ES-I3 (cell line): ENCODE results near the gene DBI.

ENCODE experiments used
- H3K36me3 ChIP-seq: 2 replicates; pipeline ENCODE4 v1.6.1; 2013; ENCODE audit warnings: mild to moderate bottlenecking, low read length, control low read depth, moderate library complexity; ENCODE audit not compliant: insufficient read depth
- H3K4me1 ChIP-seq: 2 replicates; pipeline ENCODE4 v1.6.1; 2013; ENCODE audit warnings: mild to moderate bottlenecking, control low read depth, low read length; ENCODE audit not compliant: insufficient read depth
- H3K9ac ChIP-seq: 2 replicates; pipeline ENCODE4 v1.6.1; 2013; ENCODE audit warnings: low read depth, mild to moderate bottlenecking, low read length, moderate library complexity
- H3K9me3 ChIP-seq: 2 replicates; pipeline ENCODE4 v1.6.1; 2013; ENCODE audit warnings: mild to moderate bottlenecking, low read length, moderate library complexity; ENCODE audit not compliant: control insufficient read depth, insufficient read depth

The DBI gene

DNA sequence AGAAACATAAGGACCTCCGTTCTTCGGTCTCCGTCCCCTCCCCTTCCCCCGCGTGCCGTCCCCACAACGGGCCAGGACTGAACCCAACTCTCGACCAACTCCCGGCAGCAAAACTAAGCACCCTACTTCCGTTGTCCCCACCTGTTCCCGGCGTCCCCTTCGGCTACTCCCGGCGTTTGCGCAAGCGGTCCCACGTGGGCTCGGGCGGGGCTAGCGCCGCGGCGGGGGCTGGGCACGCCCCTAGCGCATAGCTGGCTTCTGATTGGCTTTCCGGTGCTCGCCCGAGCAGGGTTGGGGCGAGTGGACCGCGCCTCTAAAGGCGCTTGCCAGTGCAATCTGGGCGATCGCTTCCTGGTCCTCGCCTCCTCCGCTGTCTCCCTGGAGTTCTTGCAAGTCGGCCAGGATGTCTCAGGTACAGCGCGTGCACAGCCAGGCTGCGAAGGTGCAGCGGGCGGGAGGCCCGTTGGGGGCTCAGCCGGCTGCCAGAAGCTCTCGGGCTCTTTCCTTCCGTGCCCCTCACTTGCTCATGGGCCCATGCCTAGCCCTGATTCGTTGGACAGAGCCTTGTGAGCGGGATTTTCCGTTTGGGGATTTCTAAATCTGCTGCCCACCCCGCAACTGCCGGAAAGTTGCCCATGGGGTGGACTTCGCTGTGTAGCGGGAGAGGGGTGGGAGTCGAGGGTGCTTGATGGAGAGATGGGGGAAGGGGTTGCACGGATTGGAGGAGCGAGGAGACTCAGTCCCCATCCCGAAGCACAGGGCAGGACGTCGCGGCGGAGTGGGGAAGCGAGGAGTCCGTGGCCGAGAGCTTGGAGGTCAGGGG lies at the start of gene DBI, which contains the start of gene C2orf76:
Gene DBI, plus strand, starts transcription at position 329 of the 823 bp plus-strand sequence. Its CDS starts 75 bp downstream, at position 404.
Gene C2orf76, minus strand, starts transcription at position 186 of the 823 bp plus-strand sequence. CDS start 26,875 bp downstream, outside the sequence.
- Histone ChIP-seq H3K9ac (peak within 1 kb of the TSS; percentile 89), H3K4me1 (no peaks in the 10 kb centered on the region; the same call in 1 of the 2 replicates), H3K9me3 (no peaks in the 10 kb centered on the region), H3K36me3 (peaks cover 13% of the 10 kb centered on the region; the same call in 1 of the 2 replicates)

GRCh38 chr2:119317554-119317953 lies 49.2 kb upstream of the DBI start:
- no peaks in the 10 kb centered on the region for H3K4me1 ChIP-seq
- H3K36me3 ChIP-seq = no peaks in the 10 kb centered on the region
- H3K9me3 ChIP-seq = no peaks in the 10 kb centered on the region
- H3K9ac ChIP-seq = no peak overlapping the region

DNA sequence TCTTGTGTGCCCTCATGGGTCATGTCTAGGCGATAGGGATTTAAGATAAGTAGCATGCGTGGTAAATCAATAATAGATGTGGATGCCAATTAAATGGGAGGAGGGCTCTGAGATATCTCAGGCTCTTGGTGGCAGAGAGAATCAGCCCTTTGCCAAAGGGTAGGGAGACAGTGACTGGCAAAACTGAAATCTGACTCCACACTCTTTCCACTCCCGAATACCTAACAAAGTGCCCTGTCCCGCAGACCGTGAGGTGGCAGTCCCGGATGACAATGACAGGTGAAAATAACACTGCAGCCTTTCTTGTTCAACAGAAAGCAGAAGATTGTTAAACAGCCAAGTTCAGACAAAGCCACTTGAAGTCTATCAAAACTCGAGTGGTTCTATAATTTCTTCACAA lies 47.2 kb upstream of the DBI start:
- no peaks in the 10 kb centered on the region; the same call in 1 of the 2 replicates for H3K4me1 ChIP-seq
- no peaks in the 10 kb centered on the region for H3K9me3 ChIP-seq
- no peak overlapping the region for H3K9ac ChIP-seq
- H3K36me3 ChIP-seq = no peaks in the 10 kb centered on the region

GRCh38 chr2:119323459-119323858 lies 43.3 kb upstream of the DBI start:
- Histone ChIP-seq H3K9me3 (no peaks in the 10 kb centered on the region), H3K9ac (no peak overlapping the region), H3K4me1 (no peaks in the 10 kb centered on the region; the same call in 1 of the 2 replicates), H3K36me3 (no peaks in the 10 kb centered on the region)

DNA sequence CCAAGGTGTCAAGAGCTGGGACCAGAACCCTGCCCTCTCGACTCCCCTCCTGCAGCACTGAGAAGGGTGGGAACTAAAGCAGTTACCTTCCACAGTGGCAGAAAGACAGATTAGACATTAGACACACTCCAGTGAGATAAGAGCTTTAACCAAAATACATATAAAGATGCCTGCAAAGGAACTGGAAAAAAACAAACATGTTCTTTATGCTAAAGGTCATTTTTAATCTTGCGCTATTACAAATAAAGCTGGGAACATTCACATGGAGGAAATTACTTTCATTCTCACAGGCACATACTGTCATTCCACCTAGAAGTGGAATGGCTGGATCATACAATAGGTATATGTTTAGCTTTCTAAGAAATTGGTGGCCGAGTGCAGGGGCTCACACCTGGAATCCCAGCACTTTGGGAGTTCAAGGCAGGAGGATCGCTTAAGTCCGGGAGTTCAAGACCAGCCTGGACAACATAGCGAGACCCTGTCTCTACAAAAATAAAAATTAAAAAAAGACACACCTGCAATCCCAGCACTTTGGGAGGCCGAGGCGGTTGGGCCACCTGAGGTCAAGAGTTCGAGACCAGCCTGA lies 42.0 kb upstream of the DBI start:
- no peak overlapping the region for H3K9ac ChIP-seq
- no peaks in the 10 kb centered on the region; the same call in 1 of the 2 replicates for H3K4me1 ChIP-seq
- no peaks in the 10 kb centered on the region for H3K9me3 ChIP-seq
- H3K36me3 ChIP-seq = no peaks in the 10 kb centered on the region

DNA sequence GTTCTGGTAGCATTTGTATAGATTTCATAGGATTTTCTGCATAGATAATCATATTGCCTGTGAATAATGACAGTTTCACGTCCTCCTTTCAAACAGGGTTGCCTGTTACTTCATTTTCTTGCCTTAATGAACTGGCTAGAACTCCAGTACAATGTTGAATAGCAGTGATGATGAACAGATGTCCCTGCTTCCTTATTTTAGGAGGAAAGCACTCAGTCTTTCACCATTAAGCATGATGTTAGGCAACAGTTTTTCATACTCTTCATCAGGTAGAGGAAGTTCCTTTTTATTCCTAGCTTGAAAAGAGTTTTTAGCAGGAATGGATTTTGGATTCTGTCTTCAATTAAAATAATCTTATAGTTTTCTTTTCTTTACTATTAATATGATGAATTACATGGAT lies 39.8 kb upstream of the DBI start:
- H3K9ac ChIP-seq = no peak overlapping the region
- H3K9me3 ChIP-seq = no peaks in the 10 kb centered on the region
- no peaks in the 10 kb centered on the region; the same call in 1 of the 2 replicates for H3K4me1 ChIP-seq
- no peaks in the 10 kb centered on the region for H3K36me3 ChIP-seq

DNA sequence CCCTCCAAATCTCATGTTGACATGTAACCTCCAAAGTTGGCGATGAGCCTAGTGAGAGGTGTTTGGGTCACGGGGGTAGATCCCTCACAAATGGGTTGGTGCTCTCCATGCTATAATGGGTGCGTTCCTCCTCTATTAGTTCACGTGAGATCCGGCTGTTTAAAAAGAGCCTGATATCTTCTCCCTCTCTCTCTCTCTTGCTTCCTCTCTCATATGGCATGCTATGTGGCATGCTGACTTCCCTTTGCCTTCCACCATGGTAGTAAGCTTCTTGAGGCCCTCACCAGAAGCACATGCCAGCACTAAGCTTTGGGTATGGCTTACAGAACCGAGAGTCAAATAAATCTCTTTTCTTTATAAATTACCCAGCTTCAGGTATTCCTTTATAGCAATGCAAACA lies 39.3 kb upstream of the DBI start:
- Histone ChIP-seq H3K9me3 (no peaks in the 10 kb centered on the region), H3K36me3 (no peaks in the 10 kb centered on the region), H3K9ac (no peak overlapping the region), H3K4me1 (no peaks in the 10 kb centered on the region; the same call in 1 of the 2 replicates)

GRCh38 chr2:119332953-119333352 lies 33.8 kb upstream of the DBI start:
- no peak overlapping the region for H3K9ac ChIP-seq
- no peaks in the 10 kb centered on the region for H3K9me3 ChIP-seq
- H3K4me1 ChIP-seq = no peaks in the 10 kb centered on the region
- H3K36me3 ChIP-seq = no peaks in the 10 kb centered on the region

DNA sequence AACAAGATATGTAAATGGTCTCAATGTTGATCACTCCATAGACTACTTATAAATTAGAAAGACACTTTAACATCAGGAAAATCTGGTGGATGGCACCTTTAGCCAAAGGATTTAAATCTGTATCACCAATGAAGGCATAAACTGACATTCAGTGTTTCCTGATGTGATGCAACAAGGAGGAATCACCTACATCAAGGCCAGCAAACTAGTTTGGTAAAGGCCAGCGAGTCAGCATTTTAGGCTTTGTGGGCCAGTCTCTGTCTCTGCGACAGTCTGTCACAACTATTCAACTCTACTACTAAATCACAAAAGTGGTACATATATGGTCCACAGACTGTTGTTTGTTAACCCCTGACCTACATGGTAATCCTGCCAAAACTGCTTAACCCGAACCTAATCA lies 33.4 kb upstream of the DBI start:
- H3K9ac ChIP-seq = no peak overlapping the region
- no peaks in the 10 kb centered on the region for H3K4me1 ChIP-seq
- H3K9me3 ChIP-seq = no peaks in the 10 kb centered on the region
- no peaks in the 10 kb centered on the region for H3K36me3 ChIP-seq

DNA sequence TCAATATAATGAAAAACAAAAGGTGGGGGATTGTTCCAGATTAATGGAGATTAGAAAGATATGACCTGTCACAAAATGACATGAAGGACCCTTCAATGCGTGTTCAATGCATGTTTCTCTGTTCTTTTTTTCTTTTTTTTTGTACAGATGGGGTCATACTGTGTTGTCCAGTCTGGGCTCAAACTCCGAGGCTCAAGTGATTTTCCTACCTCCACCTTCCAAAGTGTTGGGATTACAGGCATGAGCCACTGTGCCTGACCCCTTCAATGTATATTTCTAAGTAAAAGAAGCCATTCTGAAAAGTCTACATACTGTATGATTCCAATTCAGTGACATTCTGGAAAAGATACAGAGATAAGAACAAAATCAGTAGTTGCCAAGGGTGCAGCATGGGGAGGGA lies 32.9 kb upstream of the DBI start:
- Histone ChIP-seq H3K9ac (no peak overlapping the region), H3K9me3 (no peaks in the 10 kb centered on the region), H3K36me3 (no peaks in the 10 kb centered on the region), H3K4me1 (no peaks in the 10 kb centered on the region)

DNA sequence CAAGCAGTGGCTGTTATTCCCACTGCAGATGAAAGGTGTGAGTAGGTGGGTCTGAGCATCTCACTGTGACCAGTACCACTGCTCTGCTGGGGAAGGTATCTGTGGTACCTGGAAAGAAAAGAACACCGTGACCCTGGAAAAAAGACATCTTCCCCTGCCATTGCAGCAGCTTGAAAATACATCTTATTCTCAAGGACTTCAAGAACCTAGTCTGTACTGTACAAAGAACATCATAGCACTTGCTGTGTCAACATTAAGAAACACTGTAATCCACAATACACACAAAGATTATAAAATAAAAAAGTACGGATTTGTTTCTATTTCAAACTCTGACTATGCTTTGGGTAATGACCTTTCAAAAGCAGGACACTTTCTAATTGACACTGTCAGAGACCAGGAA lies 29.0 kb upstream of the DBI start:
- no peaks in the 10 kb centered on the region for H3K4me1 ChIP-seq
- no peaks in the 10 kb centered on the region for H3K9me3 ChIP-seq
- H3K9ac ChIP-seq = no peak overlapping the region
- H3K36me3 ChIP-seq = no peaks in the 10 kb centered on the region

DNA sequence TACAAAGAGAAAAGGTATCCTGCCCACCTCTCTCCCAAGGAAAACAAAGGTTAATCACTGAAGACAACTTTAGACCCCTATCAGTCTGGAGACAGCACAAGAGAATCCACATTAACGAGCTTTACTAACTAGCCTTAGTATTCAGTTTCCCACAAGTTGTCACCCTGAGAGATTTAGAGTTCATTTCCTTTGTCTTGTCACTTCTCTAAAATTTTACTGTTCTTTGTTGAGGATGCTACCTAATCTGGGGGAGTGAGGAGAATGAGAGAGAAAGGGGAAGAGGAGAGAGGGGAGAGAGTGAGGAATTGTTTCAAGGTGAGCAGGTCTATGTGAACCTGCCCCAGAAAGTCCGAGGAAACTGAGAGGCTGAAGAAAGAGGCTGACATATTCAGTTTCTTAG lies 28.5 kb upstream of the DBI start:
- Histone ChIP-seq H3K9me3 (no peaks in the 10 kb centered on the region), H3K9ac (no peak overlapping the region), H3K4me1 (no peaks in the 10 kb centered on the region)

DNA sequence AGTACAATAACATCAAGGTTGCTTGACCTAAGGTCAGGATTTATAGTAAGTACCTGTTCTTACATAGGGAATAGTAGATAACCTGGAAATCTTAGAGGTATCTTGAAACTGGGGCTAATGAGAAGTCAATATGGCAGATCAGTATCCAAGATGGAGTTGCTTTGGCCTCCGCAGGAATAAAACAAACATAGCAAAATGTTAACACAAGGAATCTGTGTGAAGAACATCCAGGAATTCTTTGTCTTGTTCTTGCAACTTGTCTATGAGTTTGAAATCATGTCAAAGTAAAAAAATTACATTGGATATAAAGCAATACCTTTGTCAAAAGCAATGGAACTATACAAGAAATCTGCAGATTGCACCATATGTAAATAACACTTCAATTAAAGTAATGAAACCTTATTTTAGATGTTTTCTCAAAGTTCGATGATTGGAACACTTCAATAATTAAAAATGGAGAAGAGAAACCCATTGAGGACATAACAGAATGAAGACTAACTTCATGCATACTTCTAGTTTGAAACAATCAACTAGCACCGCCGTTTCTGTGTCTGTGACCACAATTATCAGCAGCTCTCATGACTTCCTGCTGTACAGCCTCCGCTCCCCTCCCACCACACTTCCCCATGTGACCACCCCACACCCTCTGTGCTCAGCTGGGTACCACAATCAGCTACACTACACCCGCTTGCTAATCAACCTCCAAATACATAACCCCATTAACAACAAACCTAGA lies 27.8 kb upstream of the DBI start:
- no peak overlapping the region for H3K9ac ChIP-seq
- H3K9me3 ChIP-seq = no peaks in the 10 kb centered on the region
- H3K36me3 ChIP-seq = no peaks in the 10 kb centered on the region
- no peaks in the 10 kb centered on the region for H3K4me1 ChIP-seq

More for the DNA sequence above, 28.5 kb upstream of the DBI start:
- no peaks in the 10 kb centered on the region for H3K36me3 ChIP-seq

GRCh38 chr2:119339562-119339923 lies 27.2 kb upstream of the DBI start:
- no peaks in the 10 kb centered on the region for H3K36me3 ChIP-seq
- H3K9me3 ChIP-seq = no peaks in the 10 kb centered on the region
- H3K9ac ChIP-seq = no peak overlapping the region
- no peaks in the 10 kb centered on the region for H3K4me1 ChIP-seq
